HS-5 (cell line): Measurements from ENCODE around the gene PRM1.

Experiments
- DNase-seq: peaks from one replicate; pipeline ENCODE4 v3.0.0-alpha.2; 2012; ENCODE audit warnings: low read depth

PRM1 gene

GRCh38 chr16:11272921-11273720 is 8.0 kb downstream of the PRM1 start, which contains the start of gene PRM3:
TSS of gene PRM3 (minus strand) at chr16:11273629. CDS start at chr16:11273595, 34 bp downstream.
- no peak for DNase-seq

DNA sequence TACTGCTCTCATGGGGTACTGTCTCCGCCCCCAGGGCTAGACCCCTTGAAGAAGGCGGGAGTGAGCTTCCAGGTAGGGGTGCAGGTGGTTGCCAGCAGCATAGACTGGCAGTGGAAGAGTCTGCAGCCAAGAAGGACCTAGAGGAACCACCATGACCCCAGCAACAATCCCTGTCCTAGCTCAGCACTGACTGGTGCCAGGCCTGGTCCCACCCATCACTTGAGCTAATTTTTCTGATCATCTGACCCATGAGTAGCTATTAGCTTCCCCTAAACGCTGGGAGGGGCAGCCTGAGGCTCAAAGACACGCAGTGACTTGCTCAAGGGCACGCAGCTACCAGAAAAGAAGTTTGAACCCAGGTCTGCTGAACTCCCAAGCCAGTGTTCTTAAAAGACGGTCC is 8.6 kb downstream of the PRM1 start:
- DNase-seq: no peak

DNA sequence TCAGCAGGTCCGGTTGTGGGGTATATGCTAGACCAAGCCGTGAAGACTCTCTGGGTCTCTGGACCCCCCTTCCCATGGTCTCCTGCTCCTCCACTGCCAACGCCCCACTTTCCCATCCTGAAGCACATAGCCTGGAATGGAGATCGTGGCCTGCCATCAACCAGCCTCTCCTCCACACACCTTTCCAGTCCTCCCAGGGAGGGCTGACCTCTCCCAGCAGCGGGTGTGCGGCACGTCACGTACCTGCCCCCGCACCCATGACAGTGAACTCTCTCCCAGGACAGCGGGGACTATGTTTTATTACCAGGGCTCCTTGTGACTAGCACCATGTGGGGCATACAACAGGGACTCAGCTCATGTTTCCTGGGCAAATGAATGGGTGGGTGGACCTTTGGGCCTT is 9.5 kb downstream of the PRM1 start:
- no peak for DNase-seq

GRCh38 chr16:11270602-11271162 is 10.4 kb downstream of the PRM1 start:
- no peak for DNase-seq

DNA sequence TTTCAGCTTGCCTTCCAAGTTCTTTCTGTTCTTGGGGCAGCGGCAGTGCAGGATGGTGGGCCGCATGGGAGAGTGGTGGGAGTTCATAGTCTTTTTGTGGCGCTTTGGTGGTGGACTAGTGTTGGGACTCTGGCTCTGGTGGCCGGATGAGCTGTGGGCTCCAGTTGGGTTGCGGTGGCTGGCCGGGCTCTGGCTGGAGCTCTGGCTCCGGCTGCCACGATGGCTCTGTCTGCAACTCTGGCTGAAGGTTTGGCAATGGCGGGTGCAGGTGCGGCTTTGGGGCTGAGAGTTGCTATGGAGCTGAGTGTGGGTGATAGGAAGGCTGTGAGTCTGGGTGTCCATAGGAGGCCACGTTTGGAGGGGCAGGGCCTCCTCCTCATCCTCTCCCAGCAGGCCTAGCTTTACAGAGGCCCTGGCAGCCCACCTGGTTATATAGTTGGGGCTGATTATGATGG is 12.2 kb downstream of the PRM1 start, which contains the start of gene TNP2:
TNP2 (minus strand) TSS at position 405 of the 455 bp plus-strand sequence; CDS start at position 342, 63 bp downstream.
- no peak for DNase-seq

- no peak for DNase-seq
These were observed 16.0 kb downstream of the PRM1 start for GRCh38 chr16:11265124-11265523.

DNA sequence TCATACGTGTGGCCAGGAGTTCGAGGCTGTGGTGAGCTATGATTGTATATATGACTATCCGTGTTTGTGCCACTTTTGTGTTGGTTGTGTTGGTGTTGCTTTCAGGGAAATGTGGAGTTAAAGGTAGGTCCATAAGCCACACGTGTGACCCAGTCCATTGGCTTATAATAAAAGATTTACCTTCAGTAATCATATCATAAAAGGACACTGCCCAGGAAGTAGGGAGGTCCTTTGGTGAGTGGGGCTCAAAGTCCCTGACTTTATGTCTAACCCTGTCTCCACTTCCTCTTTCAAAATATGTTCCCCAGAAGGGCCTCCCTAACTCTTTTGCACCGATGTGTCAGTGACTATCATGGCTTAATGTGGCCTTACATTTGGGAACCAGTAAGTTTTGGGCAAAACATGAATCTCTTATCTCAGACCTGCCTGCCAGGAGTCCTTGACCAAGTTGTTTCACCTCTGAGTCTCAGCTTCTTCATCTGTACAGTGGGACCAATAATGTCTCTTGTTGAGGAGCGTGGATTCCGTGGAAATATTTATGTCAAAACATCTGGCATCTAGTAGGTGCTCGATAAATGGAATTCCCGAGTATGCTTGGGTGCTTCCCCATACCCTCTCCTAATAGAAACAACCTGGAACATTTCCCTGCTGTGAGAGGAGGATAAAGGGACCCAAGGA is 16.8 kb downstream of the PRM1 start:
- no peak for DNase-seq

- no peak for DNase-seq
These were observed 17.4 kb downstream of the PRM1 start for GRCh38 chr16:11263737-11264136.

DNA sequence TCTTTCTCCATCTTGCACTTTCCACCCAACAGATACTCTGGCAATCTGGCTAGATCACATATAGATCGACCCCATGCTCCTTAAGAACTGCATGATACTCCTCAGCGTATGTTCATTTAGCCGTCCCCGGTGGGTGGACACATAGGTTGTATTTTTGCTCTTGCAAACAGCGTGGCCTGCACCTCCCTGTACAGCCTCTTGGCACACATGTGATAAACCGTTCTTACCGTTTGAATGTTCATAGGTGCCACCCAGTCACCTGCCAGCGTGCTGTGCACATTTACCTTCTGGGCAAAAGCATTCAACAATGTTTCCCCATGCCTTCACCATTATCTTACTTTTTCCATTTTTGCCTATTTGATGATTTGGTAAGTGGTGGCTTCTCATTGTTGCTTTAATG is 18.2 kb downstream of the PRM1 start:
- no peak for DNase-seq

DNA sequence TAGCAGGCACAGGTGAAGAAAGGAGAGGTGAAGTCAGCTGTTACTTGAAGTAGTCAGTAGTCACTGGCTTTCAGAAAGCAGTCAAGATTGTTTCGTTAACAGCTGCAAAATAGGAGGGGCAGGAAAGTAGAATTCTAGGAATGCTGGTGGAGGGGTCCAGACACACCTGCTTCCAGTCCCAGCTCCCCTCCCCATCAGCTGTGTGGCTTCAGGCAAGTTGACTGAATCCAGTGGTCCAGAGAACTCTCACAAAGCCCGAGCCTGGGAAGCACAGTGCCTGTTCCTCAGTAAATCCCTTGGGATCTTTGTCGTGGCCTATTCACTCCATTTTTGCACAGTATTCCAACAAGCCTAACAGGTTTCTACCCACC is 20.5 kb downstream of the PRM1 start:
- no peak for DNase-seq

GRCh38 chr16:11259655-11260595 is 21.2 kb downstream of the PRM1 start:
- no peak for DNase-seq

GRCh38 chr16:11258553-11259492 is 22.3 kb downstream of the PRM1 start:
- no peak for DNase-seq

DNA sequence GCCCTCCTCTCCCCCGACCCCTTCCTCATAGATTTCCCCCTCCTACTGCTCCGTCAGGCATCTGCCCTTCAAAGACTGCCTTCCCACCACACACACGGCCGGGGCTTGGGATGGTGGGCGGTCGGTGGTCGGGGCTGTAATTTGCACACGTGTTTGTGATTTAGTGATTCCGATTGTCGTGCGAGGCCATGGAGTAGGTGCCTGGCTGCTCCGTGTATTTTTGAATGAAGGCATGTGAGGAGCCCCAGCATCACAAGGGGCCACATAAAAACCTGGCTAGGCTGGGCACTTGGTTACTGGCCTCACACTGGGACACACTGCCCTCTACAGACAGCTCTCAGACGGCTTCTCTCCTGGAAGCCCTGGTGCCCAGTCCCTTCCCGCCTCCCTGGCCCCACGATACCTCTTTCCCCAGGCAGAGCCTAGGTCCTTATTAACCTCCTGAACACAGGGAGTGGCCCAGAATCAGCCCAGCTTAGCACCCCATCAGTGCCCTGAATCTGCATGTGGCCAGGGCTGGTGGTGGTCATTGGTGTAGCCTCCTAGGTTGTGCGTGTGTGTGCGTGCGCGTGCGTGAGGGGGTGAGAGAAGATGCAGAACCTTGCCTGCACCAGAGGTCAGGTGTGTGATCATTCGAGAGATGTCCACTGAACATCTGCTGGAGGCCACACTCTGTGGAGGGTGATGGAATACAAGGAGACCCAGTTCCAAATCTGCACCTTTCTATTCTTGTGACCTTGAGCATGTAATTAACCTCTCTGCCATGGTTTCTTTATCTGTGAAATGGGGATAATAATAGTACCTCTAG is 23.8 kb downstream of the PRM1 start:
- peak; percentile 55 for DNase-seq

DNA sequence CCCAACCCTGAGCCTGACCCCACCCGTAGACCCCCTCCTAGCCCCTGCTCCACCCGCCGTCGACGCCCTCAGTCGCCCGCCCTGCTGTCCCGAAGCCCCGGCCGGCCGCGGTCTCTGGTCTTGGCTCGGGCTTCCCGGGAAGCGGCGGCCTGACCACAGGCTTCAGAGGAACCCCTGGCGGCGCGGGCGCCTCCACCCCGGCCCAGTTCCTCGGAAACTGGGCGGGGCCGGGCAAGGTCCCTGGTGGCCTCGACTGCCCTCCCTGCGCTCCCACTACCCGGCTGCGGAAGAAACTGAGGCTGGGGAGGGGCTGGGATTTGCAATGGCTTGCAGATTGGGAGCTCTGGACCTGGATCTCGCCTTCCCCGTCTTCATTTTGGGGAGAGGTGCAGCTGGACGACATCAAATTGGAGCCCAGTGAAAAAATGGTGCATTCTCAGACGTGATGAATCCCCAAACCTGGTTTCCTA is 24.4 kb downstream of the PRM1 start:
- DNase-seq: no peak

- peak; percentile 47 for DNase-seq
These were observed 25.1 kb downstream of the PRM1 start, which contains the start of gene SOCS1 for GRCh38 chr16:11255737-11256660. TSS of gene SOCS1 (minus strand) at chr16:11256204. CDS start at chr16:11255478, 726 bp downstream.

DNA sequence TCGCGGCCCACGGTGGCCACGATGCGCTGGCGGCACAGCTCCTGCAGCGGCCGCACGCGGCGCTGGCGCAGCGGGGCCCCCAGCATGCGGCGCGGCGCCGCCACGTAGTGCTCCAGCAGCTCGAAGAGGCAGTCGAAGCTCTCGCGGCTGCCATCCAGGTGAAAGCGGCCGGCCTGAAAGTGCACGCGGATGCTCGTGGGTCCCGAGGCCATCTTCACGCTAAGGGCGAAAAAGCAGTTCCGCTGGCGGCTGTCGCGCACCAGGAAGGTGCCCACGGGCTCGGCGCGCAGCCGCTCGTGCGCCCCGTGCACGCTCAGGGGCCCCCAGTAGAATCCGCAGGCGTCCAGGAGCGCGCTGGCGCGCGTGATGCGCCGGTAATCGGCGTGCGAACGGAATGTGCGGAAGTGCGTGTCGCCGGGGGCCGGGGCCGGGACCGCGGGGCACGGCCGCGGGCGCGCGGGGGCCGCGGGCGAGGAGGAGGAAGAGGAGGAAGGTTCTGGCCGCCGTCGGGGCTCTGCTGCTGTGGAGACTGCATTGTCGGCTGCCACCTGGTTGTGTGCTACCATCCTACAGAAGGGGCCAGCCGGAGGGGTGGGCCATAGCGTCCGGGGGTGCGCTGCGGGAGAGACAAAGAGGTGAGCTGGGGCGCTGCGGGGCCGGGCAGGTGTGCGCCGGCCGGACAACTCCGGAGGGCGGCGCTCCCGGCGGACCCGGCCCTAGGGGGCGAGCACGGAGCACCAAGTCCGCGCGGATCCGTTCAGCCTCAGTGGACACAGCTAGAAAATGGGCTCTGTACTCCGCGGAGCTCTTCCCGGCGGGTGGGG is 26.0 kb downstream of the PRM1 start:
- no peak for DNase-seq
